ENCODE results near the gene LAMA4. TPM values are rescaled to one million over a fixed set of nuclear protein-coding genes. Genes with fewer than 3 reads are reported as not detected.

Gene LAMA4
- total RNA-seq, 4 donors from 2014 or later = 229 to 524 (median 468) TPM

GRCh38 chr6:112283621-112284020, 29.3 kb upstream of the LAMA4 start:
- Histone ChIP-seq H3K4me1 (peaks cover 0 to 52% (median 22%) of the 10 kb centered on the region in 4 donors), H3K27me3 (no peaks in the 10 kb centered on the region), H3K9me3 (no peaks in the 10 kb centered on the region), H3K4me3 (no peak overlapping the region), H3K27ac (no peak overlapping the region), H3K36me3 (no peaks in the 10 kb centered on the region)
- no peak for TF ChIP-seq EP300 (IDR thresholded peaks at IDR 0.05)
- WGBS, 2 donors = 97 to 98% methylated on average over 4 of the region's 4 CpGs
- no peak for DNase-seq (ENCODE audit: low spot score in 2 of 2)

- Histone ChIP-seq H3K27me3 (no peaks in the 10 kb centered on the region), H3K4me1 (peaks cover 0 to 42% (median 22%) of the 10 kb centered on the region in 4 donors), H3K27ac (peak overlapping the region; percentile 14 to 83 (median 48)), H3K4me3 (no peak overlapping the region), H3K36me3 (no peaks in the 10 kb centered on the region), H3K9me3 (no peaks in the 10 kb centered on the region)
- peak; percentile 30 to 57 for DNase-seq (ENCODE audit: low spot score in 2 of 2)
- 19 to 25% methylated on average over 4 of the region's 4 CpGs for WGBS, 2 donors
- no peak for TF ChIP-seq POLR2A (IDR thresholded peaks at IDR 0.05)
- peak in 1 of 2 donors; percentile 68 for TF ChIP-seq EP300 (IDR thresholded peaks at IDR 0.05)
- peak in 4 of 5 experiments; percentile 28 to 49 (median 34) for TF ChIP-seq CTCF (IDR thresholded peaks at IDR 0.05)
Observed at GRCh38 chr6:112281821-112282615, 27.7 kb upstream of the LAMA4 start.

GRCh38 chr6:112279031-112279935, 24.9 kb upstream of the LAMA4 start:
- no peak for TF ChIP-seq EP300 (IDR thresholded peaks at IDR 0.05)
- TF ChIP-seq CTCF (IDR thresholded peaks at IDR 0.05) = no peak
- TF ChIP-seq POLR2A (IDR thresholded peaks at IDR 0.05) = no peak
- Histone ChIP-seq H3K4me3 (no peak overlapping the region), H3K4me1 (peaks cover 0 to 42% (median 22%) of the 10 kb centered on the region in 4 donors), H3K27me3 (no peaks in the 10 kb centered on the region), H3K9me3 (no peaks in the 10 kb centered on the region), H3K27ac (peak overlapping the region; percentile 11 to 71 (median 48)), H3K36me3 (no peaks in the 10 kb centered on the region)
- WGBS, 2 donors = 46 to 48% methylated on average over 5 of the region's 5 CpGs
- no peak for DNase-seq (ENCODE audit: low spot score in 2 of 2)

GRCh38 chr6:112275365-112275764, 21.0 kb upstream of the LAMA4 start:
- Histone ChIP-seq H3K4me3 (no peak overlapping the region), H3K27ac (no peak overlapping the region), H3K4me1 (peaks cover 0 to 18% (median 10%) of the 10 kb centered on the region in 4 donors), H3K9me3 (no peaks in the 10 kb centered on the region), H3K36me3 (no peaks in the 10 kb centered on the region), H3K27me3 (no peaks in the 10 kb centered on the region)
- no peak for TF ChIP-seq CTCF (IDR thresholded peaks at IDR 0.05)
- no peak for TF ChIP-seq POLR2A (IDR thresholded peaks at IDR 0.05)
- no peak for TF ChIP-seq EP300 (IDR thresholded peaks at IDR 0.05)
- no peak for DNase-seq (ENCODE audit: low spot score in 2 of 2)

- peaks cover 0 to 12% (median 6%) of the 10 kb centered on the region in 4 donors for H3K4me1 ChIP-seq
- DNase-seq (ENCODE audit: low spot score in 2 of 2) = no peak
- H3K9me3 ChIP-seq = no peaks in the 10 kb centered on the region
- no peak overlapping the region for H3K4me3 ChIP-seq
- H3K27ac ChIP-seq = no peak overlapping the region
- H3K36me3 ChIP-seq = no peaks in the 10 kb centered on the region
- no peaks in the 10 kb centered on the region for H3K27me3 ChIP-seq
- TF ChIP-seq CTCF (IDR thresholded peaks at IDR 0.05) = no peak
- no peak for TF ChIP-seq POLR2A (IDR thresholded peaks at IDR 0.05)
- TF ChIP-seq EP300 (IDR thresholded peaks at IDR 0.05) = no peak
- WGBS, 2 donors = 62 to 65% methylated on average over 1 of the region's 1 CpG
Observed at GRCh38 chr6:112274774-112275173, 20.4 kb upstream of the LAMA4 start.
